Vagina (tissue), 2 donors: ENCODE data around the gene TRAF3IP1. TPM values are rescaled to one million over a fixed set of nuclear protein-coding genes. Genes with fewer than 3 reads are reported as not detected.

Experiments
- DNase-seq, 2 donors: peaks; one replicate each; pipeline ENCODE4 v3.0.0-alpha.2; 2017; ENCODE audit errors: extremely low spot score in 2 of 2
- H3K27ac ChIP-seq: fragments of 200-600 bp; sonication (generic); one replicate; pipeline ENCODE4 v1.5.1; 2019
- H3K27me3 ChIP-seq: fragments of 200-600 bp; sonication (generic); one replicate; pipeline ENCODE4 v1.5.1; 2019
- H3K36me3 ChIP-seq, 2 donors: fragments of 200-600 bp; sonication (generic); one replicate each; pipeline ENCODE4 v1.5.1; 2017 to 2019
- H3K4me1 ChIP-seq: fragments of 200-600 bp; sonication (generic); one replicate; pipeline ENCODE4 v1.5.1; 2019
- H3K4me3 ChIP-seq, 2 donors: fragments of 200-600 bp; sonication (generic); 1 replicate in 1 of 2; 2 replicates in 1 of 2; pipeline ENCODE4 v1.5.1; 2016 to 2019
- H3K9me3 ChIP-seq: fragments of 200-600 bp; sonication (generic); one replicate; pipeline ENCODE4 v1.5.1; 2019
- CTCF ChIP-seq, 3 experiments: fragments of 450-650 bp in 2 of 3; fragments of 200-600 bp in 1 of 3; sonication (generic) in 1 of 3; IDR thresholded peaks; one replicate each; pipeline ENCODE4 v1.5.1; 2017 to 2019; ENCODE audit warnings: antibody characterized with exemption in 3 of 3, mild to moderate bottlenecking in 2 of 3, moderate library complexity in 2 of 3
- POLR2A ChIP-seq, 2 donors: fragments of 450-650 bp; IDR thresholded peaks; one replicate each; pipeline ENCODE4 v1.6.1; 2017; ENCODE audit warnings: antibody characterized with exemption in 2 of 2, mild to moderate bottlenecking in 2 of 2, moderate library complexity in 2 of 2
- POLR2AphosphoS5 ChIP-seq, 2 donors: sonication (generic); formaldehyde crosslinking; IDR thresholded peaks; one replicate each; pipeline ENCODE4 v1.9.0; 2017; ENCODE audit warnings: antibody characterized with exemption in 2 of 2, mild to moderate bottlenecking in 2 of 2, low read depth in 1 of 2; ENCODE audit not compliant: insufficient read depth in 1 of 2
- intact Hi-C: fragments of 100-400 bp; cut with DNase I; formaldehyde crosslinking; loops from one replicate; pipeline ENCODE4 v1.15.1; 2023
- total RNA-seq: library from RNA; depleted of rRNA; stranded (reverse); fragments of >200 nt; gene quantifications from one replicate; pipeline ENCODE4 v1.2.3, GENCODE V29; 2016

Gene TRAF3IP1
- total RNA-seq, 1 donor from 2014 or later = 10.3 TPM

- Histone ChIP-seq H3K9me3 (no peaks in the 10 kb centered on the region), H3K4me1 (no peaks in the 10 kb centered on the region), H3K27ac (no peak overlapping the region), H3K27me3 (no peaks in the 10 kb centered on the region), H3K4me3 (no peak overlapping the region), H3K36me3 (no peaks in the 10 kb centered on the region)
- TF ChIP-seq POLR2A (IDR thresholded peaks at IDR 0.05) (no peak), CTCF (IDR thresholded peaks at IDR 0.05) (no peak), POLR2AphosphoS5 (IDR thresholded peaks at IDR 0.05; ENCODE audit: insufficient read depth in 1 of 2, low read depth in 1 of 2) (no peak)
- DNase-seq = no peak
- intact Hi-C loops = no loop called here
Measured at GRCh38 chr2:238412067-238412767, 91.9 kb downstream of the TRAF3IP1 start.

- Histone ChIP-seq H3K36me3 (no peaks in the 10 kb centered on the region), H3K9me3 (no peaks in the 10 kb centered on the region), H3K4me1 (no peaks in the 10 kb centered on the region), H3K4me3 (no peak overlapping the region), H3K27me3 (no peaks in the 10 kb centered on the region), H3K27ac (no peak overlapping the region)
- TF ChIP-seq POLR2A (IDR thresholded peaks at IDR 0.05) (no peak), POLR2AphosphoS5 (IDR thresholded peaks at IDR 0.05; ENCODE audit: insufficient read depth in 1 of 2, low read depth in 1 of 2) (no peak), CTCF (IDR thresholded peaks at IDR 0.05) (no peak)
- intact Hi-C loops = no loop called here
- DNase-seq = no peak
Measured at GRCh38 chr2:238413368-238413767, 93.0 kb downstream of the TRAF3IP1 start.

GRCh38 chr2:238415036-238415764 is 94.9 kb downstream of the TRAF3IP1 start:
- TF ChIP-seq POLR2A (IDR thresholded peaks at IDR 0.05) (no peak), POLR2AphosphoS5 (IDR thresholded peaks at IDR 0.05; ENCODE audit: insufficient read depth in 1 of 2, low read depth in 1 of 2) (no peak), CTCF (IDR thresholded peaks at IDR 0.05) (no peak)
- Histone ChIP-seq H3K36me3 (no peaks in the 10 kb centered on the region), H3K9me3 (no peaks in the 10 kb centered on the region), H3K4me1 (no peaks in the 10 kb centered on the region), H3K27ac (no peak overlapping the region), H3K27me3 (no peaks in the 10 kb centered on the region), H3K4me3 (no peak overlapping the region)
- no peak for DNase-seq
- intact Hi-C loops = no loop called here

GRCh38 chr2:238415893-238416292 is 95.6 kb downstream of the TRAF3IP1 start:
- intact Hi-C loops = no loop called here

More at GRCh38 chr2:238415893-238416292, 95.6 kb downstream of the TRAF3IP1 start:
- TF ChIP-seq POLR2AphosphoS5 (IDR thresholded peaks at IDR 0.05; ENCODE audit: insufficient read depth in 1 of 2, low read depth in 1 of 2) = no peak
- no peak for TF ChIP-seq POLR2A (IDR thresholded peaks at IDR 0.05)
- no peak for TF ChIP-seq CTCF (IDR thresholded peaks at IDR 0.05)
- H3K27ac ChIP-seq = no peak overlapping the region
- no peak overlapping the region for H3K4me3 ChIP-seq
- no peak for DNase-seq
- H3K27me3 ChIP-seq = no peaks in the 10 kb centered on the region
- H3K36me3 ChIP-seq = no peaks in the 10 kb centered on the region
- peaks cover 6% of the 10 kb centered on the region for H3K4me1 ChIP-seq
- no peaks in the 10 kb centered on the region for H3K9me3 ChIP-seq
